Activated T-cell treated with anti-CD3 and anti-CD28 coated beads, Interleukin-2, amount 50 U/mL, for 4 hours (primary cell): ENCODE data around the gene MESP2. TPM values are rescaled to one million over a fixed set of nuclear protein-coding genes. Genes with fewer than 3 reads are reported as not detected.
A peak's percentile ranks its signal among the peaks of the same experiment; 100 is the strongest.

ENCODE experiments used
- ATAC-seq, 2 donors: fragments of 200-7000 bp; cut with Tn5 transposase; one replicate each; pipeline ENCODE4 v1.10.0; 2021
- DNase-seq: peaks from one replicate; pipeline ENCODE4 v3.0.0-alpha.2; 2020
- H3K27me3 Mint-ChIP-seq: one replicate; pipeline ENCODE4 v1.8.0; 2021; ENCODE audit warnings: low read depth, mixed read lengths
- H3K36me3 Mint-ChIP-seq: one replicate; pipeline ENCODE4 v1.8.0; 2022; ENCODE audit warnings: mixed read lengths; ENCODE audit not compliant: insufficient read depth
- H3K4me1 Mint-ChIP-seq: one replicate; pipeline ENCODE4 v1.8.0; 2021; ENCODE audit warnings: low read depth, mixed read lengths
- H3K4me3 Mint-ChIP-seq: one replicate; pipeline ENCODE4 v1.8.0; 2021; ENCODE audit warnings: mild to moderate bottlenecking, moderate library complexity, mixed read lengths
- H3K9me3 Mint-ChIP-seq: one replicate; pipeline ENCODE4 v1.8.0; 2021; ENCODE audit warnings: mixed read lengths
- total RNA-seq, 3 donors: library from RNA; stranded (reverse); gene quantifications; one replicate each; pipeline ENCODE4 v1.2.1, GENCODE V29; 2021

Gene MESP2
- total RNA-seq, 3 donors from 2014 or later = not detected

GRCh38 chr15:89749526-89749925 lies 26.6 kb upstream of the MESP2 start:
- ATAC-seq (no peak), DNase-seq (no peak)
- H3K27me3 Mint-ChIP-seq = peaks cover 6% of the 10 kb centered on the region
- no peaks in the 10 kb centered on the region for H3K9me3 Mint-ChIP-seq
- H3K36me3 Mint-ChIP-seq = no peaks in the 10 kb centered on the region
- peaks cover 6% of the 10 kb centered on the region for H3K4me1 Mint-ChIP-seq
- peak overlapping the region; percentile 75 for H3K4me3 Mint-ChIP-seq

DNA sequence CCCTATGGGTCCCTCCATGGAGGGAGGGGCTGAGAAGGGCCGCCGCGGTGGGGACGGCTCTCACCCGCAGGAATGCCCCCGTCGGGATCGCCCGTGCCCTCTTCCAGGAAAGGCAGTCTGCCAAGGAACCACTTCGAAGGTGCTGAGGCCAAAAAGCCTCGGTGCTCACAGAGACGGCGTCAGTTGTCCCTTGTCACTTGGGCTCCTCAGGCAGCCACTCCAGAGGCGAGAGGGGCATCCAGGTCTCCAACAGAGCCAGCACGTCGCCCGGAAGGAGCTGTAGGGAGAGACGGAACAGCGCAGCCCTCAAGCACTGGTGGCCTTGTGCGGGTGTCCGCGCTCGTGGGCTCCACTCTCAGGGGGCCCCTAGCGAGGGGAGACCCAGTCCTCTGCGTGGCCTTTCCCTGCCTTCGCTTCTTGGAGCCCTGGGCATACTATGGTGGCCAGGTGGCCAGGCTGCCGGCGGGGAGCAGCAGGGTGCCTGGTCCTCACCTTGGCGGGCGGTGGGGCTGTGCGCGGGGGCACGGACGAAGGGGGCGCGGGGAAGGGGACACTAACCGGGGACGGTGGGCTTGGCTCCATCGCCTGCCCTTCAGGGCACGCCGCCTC lies 26.1 kb upstream of the MESP2 start:
- H3K4me3 Mint-ChIP-seq = peak overlapping the region; percentile 75
- DNase-seq = no peak
- no peaks in the 10 kb centered on the region for H3K9me3 Mint-ChIP-seq
- no peaks in the 10 kb centered on the region for H3K36me3 Mint-ChIP-seq
- peaks cover 6% of the 10 kb centered on the region for H3K27me3 Mint-ChIP-seq
- ATAC-seq = peak; percentile 4 to 12
- H3K4me1 Mint-ChIP-seq = peaks cover 6% of the 10 kb centered on the region

GRCh38 chr15:89750560-89751542 lies 25.3 kb upstream of the MESP2 start, which contains the start of gene MESP1:
Gene MESP1, minus strand, starts transcription at chr15:89751249. Its CDS starts 18 bp downstream, at chr15:89751231.
- ATAC-seq (peak; percentile 96 to 98), DNase-seq (peak; percentile 83)
- peak within 1 kb of the TSS; percentile 75 for H3K4me3 Mint-ChIP-seq
- peaks cover 6% of the 10 kb centered on the region for H3K4me1 Mint-ChIP-seq
- H3K27me3 Mint-ChIP-seq = peaks cover 13% of the 10 kb centered on the region
- H3K36me3 Mint-ChIP-seq = no peaks in the 10 kb centered on the region
- no peaks in the 10 kb centered on the region for H3K9me3 Mint-ChIP-seq

DNA sequence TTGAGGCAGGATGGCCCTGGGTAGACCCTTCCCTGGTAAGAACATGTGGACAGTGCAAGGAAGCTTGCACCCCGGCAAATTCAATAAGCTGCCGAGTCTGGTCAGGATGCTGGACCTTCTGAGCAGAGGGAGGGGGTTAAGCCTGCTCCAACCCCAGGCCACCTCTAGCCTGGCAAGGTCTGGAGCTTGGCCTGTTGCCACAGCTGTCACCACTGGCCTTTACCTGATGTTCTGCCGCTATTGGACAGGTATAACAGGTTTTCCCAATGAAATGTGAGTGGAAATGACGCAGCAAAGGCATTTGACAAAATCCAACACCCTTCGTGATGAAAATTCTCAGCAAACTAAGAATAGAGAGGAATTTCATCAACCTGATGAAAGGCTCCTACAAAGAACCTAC lies 24.4 kb upstream of the MESP2 start:
- Mint-ChIP-seq H3K4me3 (no peak overlapping the region), H3K9me3 (no peaks in the 10 kb centered on the region), H3K36me3 (no peaks in the 10 kb centered on the region), H3K27me3 (peaks cover 17% of the 10 kb centered on the region), H3K4me1 (peaks cover 6% of the 10 kb centered on the region)
- DNase-seq = no peak
- no peak for ATAC-seq

DNA sequence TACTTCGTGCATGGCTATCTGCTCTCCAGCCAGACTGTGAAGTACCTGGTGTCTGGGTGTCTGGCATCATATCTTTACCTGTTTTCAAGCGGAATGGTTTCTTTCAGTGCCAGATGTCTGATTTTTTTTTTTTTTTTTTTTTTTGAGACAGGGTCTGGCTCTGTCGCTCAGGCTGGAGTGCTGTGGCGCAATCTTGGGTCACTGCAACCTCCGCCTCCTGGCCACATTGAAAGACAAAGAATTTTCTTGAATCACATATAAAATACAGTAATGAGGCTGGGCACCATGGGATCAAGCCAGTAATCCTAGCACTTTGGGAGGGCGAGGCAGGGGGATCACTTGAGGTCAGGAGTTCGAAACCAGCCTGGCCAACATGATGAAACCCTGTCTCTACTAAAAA lies 22.3 kb upstream of the MESP2 start:
- ATAC-seq = no peak
- Mint-ChIP-seq H3K4me3 (no peak overlapping the region), H3K27me3 (peaks cover 17% of the 10 kb centered on the region), H3K36me3 (no peaks in the 10 kb centered on the region), H3K9me3 (no peaks in the 10 kb centered on the region), H3K4me1 (peaks cover 6% of the 10 kb centered on the region)
- no peak for DNase-seq

GRCh38 chr15:89754361-89755154 lies 21.6 kb upstream of the MESP2 start:
- H3K9me3 Mint-ChIP-seq = no peaks in the 10 kb centered on the region
- no peaks in the 10 kb centered on the region for H3K36me3 Mint-ChIP-seq
- DNase-seq (no peak), ATAC-seq (no peak)
- H3K4me3 Mint-ChIP-seq = no peak overlapping the region
- peaks cover 4% of the 10 kb centered on the region for H3K4me1 Mint-ChIP-seq
- peaks cover 20% of the 10 kb centered on the region for H3K27me3 Mint-ChIP-seq

DNA sequence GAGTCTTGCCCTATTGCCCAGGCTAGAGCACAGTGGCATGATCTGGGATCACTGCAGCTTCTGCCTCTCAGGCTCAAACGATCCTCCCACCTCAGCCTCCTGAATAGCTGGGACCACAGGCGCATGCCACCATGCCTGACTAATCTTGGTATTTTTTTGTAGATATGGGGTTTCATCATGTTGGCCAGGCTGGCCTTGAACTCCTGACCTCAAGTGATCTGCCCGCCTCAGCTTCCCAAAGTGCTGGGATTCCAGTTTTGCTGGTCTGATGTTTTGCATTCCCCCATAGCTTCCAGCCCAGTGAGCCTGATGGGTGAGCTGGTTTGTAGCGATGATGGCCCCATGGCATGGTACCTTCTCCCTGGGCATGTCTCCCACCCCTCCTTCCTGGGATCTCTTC lies 20.4 kb upstream of the MESP2 start:
- ATAC-seq = no peak
- no peaks in the 10 kb centered on the region for H3K4me1 Mint-ChIP-seq
- H3K27me3 Mint-ChIP-seq = peaks cover 25% of the 10 kb centered on the region
- DNase-seq = no peak
- no peak overlapping the region for H3K4me3 Mint-ChIP-seq
- no peaks in the 10 kb centered on the region for H3K36me3 Mint-ChIP-seq
- H3K9me3 Mint-ChIP-seq = no peaks in the 10 kb centered on the region

DNA sequence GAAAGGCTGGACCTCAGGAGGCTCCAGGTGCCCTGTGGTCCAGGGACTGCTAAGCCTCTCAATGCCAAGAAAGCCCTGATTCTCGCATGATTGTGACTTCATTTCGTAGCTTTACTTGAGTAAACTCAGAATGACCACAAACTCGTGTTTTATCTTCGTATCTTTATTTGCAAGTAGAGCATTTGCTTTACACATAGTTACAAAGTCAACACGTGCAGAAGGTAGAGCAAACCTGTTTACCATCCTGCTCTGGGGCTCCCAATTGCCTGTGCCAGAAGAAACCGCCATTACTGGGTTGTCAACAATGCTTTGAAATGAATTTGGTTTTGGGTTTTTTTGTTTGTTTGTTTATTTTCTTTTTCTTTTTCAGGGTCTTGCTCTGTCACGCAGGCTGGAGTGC lies 19.2 kb upstream of the MESP2 start:
- H3K4me1 Mint-ChIP-seq = no peaks in the 10 kb centered on the region
- peaks cover 27% of the 10 kb centered on the region for H3K27me3 Mint-ChIP-seq
- H3K9me3 Mint-ChIP-seq = no peaks in the 10 kb centered on the region
- ATAC-seq (no peak), DNase-seq (no peak)
- no peak overlapping the region for H3K4me3 Mint-ChIP-seq
- H3K36me3 Mint-ChIP-seq = no peaks in the 10 kb centered on the region

GRCh38 chr15:89758283-89758682 lies 17.8 kb upstream of the MESP2 start:
- Mint-ChIP-seq H3K9me3 (no peaks in the 10 kb centered on the region), H3K4me1 (no peaks in the 10 kb centered on the region), H3K36me3 (no peaks in the 10 kb centered on the region), H3K4me3 (no peak overlapping the region), H3K27me3 (peaks cover 23% of the 10 kb centered on the region)
- ATAC-seq (no peak), DNase-seq (no peak)

DNA sequence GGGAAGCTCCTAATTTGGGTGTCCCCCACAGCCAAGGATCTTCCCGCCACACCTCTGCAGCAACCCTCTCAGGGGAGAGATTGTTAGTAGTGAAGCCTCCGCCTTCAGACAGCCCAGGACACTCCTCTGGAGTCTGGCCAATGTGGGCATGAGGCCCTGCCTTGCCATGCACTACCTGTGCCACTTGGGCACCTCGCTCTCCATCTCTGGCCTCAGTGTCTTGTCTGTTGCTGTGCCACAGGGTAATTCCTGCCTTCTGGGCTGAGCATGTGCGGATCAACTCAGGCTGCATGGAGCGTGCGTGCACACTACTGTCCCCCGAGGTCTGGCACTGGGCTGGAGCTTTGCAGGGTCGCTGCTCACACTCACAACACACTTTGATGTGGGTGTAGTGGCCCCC lies 17.2 kb upstream of the MESP2 start:
- ATAC-seq (no peak), DNase-seq (no peak)
- Mint-ChIP-seq H3K27me3 (peaks cover 22% of the 10 kb centered on the region), H3K4me3 (no peak overlapping the region), H3K9me3 (no peaks in the 10 kb centered on the region), H3K36me3 (no peaks in the 10 kb centered on the region), H3K4me1 (no peaks in the 10 kb centered on the region)

DNA sequence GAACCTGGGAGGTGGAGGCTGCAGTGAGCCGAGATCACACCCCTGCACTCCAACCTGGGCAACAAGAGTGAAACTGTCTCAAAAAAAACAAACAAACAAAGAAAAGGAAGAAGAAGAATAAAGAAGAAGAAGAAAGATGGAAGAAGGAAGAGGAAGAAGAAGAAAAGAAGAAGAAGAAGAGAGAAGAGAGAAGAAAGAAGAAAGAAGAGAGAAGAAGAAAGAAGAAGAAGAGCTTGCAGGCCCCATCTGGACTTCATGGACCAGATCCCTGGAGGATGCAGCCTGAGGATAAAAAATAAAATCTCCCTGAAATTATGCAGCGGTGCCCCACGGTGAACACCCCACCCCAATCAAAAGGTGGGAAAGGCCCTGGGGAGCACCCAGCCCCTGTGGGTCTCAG lies 16.3 kb upstream of the MESP2 start:
- H3K4me1 Mint-ChIP-seq = no peaks in the 10 kb centered on the region
- no peak overlapping the region for H3K4me3 Mint-ChIP-seq
- H3K36me3 Mint-ChIP-seq = no peaks in the 10 kb centered on the region
- DNase-seq (no peak), ATAC-seq (no peak)
- no peaks in the 10 kb centered on the region for H3K9me3 Mint-ChIP-seq
- peaks cover 22% of the 10 kb centered on the region for H3K27me3 Mint-ChIP-seq

DNA sequence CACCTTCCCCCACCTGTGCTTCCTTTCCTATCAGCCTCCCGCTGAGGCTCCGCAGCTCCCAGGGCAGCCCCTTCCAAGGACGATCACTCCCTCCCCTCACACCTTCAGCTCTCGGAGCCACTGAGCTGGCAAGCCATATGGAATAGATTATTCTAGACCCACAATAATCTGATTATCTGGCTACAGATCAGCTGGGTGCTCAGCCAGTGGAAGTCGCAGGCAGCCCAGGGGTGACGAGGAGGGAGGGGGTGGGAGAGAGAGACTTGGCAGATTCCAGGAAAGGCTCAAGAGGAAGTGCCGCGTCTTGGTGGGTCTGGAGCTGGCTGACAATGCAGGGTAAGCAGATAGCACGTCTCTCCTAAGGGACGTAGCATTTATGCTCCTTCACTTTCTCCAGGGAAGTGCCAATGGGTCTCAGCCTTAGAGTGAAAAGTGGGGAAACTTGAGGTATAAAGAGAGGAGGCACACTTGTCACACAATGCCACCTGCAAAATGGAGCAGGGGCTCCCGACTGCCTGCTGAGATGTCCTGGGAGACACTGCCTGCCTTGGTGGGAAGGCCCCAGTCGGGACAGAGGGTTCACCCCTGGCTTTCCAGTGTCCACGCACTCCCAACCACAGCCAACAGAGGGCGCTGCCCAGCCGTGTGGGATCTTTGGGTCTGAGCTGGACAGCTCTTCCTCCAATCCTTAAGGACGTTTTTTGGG lies 15.7 kb upstream of the MESP2 start:
- no peaks in the 10 kb centered on the region for H3K36me3 Mint-ChIP-seq
- H3K4me1 Mint-ChIP-seq = no peaks in the 10 kb centered on the region

GRCh38 chr15:89761009-89761831 lies 14.9 kb upstream of the MESP2 start:
- H3K27me3 Mint-ChIP-seq = peaks cover 11% of the 10 kb centered on the region
- no peaks in the 10 kb centered on the region for H3K36me3 Mint-ChIP-seq
- no peaks in the 10 kb centered on the region for H3K4me1 Mint-ChIP-seq
- no peaks in the 10 kb centered on the region for H3K9me3 Mint-ChIP-seq
- H3K4me3 Mint-ChIP-seq = no peak overlapping the region
- no peak for DNase-seq
- ATAC-seq = no peak

More for the DNA sequence above, 15.7 kb upstream of the MESP2 start:
- DNase-seq = peak; percentile 50
- Mint-ChIP-seq H3K4me3 (no peak overlapping the region), H3K27me3 (peaks cover 19% of the 10 kb centered on the region), H3K9me3 (no peaks in the 10 kb centered on the region)
- peak; percentile 73 to 81 for ATAC-seq
